RPMI7951 (cell line): Measurements from ENCODE around the gene SEC63. TPM values are rescaled to one million over a fixed set of nuclear protein-coding genes. Genes with fewer than 3 reads are reported as not detected.
A peak's percentile ranks its signal among the peaks of the same experiment; 100 is the strongest.
"Not testable (repeated sequence)": the region's sequence is repeated elsewhere in the genome, so short reads cannot be mapped to it uniquely, and the experiment has no call there.

Experiments
- DNase-seq: peaks from one replicate; pipeline ENCODE4 v3.0.0-alpha.2; 2012; ENCODE audit warnings: low read depth
- total RNA-seq: library from RNA; depleted of rRNA; stranded (reverse); fragments of >200 nt; shearing (Covaris generic); gene quantifications from 2 replicates; pipeline ENCODE4 v1.2.3, GENCODE V29; 2014

The SEC63 gene
- total RNA-seq, 1 experiment from 2014 or later = 19.8 TPM

DNA sequence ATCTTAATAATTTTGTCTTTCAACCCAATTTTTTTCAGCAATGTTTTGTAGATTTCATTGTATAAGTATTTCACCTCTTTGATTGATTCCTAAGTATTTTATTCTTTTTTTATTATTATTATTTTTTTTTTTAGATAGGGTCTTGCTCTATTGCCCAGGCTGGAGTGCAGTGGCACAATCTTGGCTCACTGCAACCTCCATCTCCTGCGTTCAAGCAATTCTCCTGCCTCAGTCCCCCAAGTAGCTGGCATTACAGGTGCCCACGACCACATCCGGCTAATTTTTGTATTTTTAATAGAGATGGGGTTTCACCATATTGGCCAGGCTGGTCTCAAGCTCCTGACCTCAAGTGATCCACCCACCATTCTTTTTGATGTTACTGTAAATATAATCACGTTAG lies 97.0 kb downstream of the SEC63 start:
- not testable (repeated sequence) for DNase-seq

DNA sequence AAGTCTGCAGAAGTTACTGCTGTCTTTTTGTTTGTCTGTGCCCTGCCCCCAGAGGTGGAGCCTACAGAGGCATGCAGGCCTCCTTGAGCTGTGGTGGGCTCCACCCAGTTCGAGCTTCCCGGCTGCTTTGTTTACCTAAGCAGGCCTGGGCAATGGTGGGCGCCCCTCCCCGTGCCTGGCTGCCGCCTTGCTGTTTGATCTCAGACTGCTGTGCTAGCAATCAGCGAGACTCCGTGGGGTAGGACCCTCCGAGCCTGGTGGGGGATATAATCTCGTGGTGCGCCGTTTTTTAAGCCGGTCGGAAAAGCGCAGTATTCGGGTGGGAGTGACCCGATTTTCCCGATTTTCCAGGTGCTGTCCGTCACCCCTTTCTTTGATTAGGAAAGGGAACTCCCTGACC lies 97.9 kb downstream of the SEC63 start:
- not testable (repeated sequence) for DNase-seq

DNA sequence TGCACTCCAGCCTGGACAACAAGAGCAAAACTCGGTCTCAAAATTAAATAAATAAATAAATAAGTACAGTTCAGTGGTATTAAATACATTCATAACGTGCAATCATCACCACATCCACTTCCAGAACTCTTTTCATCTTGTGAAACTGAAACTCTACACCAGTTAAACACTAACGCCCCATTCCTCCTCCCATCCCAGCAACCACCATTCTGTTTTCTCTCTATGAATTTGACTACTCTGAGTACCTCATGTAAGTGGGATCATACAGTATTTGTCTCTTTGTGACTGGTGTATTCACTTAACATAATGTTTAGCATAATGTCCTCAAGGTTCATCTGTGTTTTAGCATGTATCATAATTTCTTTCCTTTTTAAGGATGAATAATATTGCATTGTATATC lies 104.8 kb downstream of the SEC63 start:
- no peak for DNase-seq

DNA sequence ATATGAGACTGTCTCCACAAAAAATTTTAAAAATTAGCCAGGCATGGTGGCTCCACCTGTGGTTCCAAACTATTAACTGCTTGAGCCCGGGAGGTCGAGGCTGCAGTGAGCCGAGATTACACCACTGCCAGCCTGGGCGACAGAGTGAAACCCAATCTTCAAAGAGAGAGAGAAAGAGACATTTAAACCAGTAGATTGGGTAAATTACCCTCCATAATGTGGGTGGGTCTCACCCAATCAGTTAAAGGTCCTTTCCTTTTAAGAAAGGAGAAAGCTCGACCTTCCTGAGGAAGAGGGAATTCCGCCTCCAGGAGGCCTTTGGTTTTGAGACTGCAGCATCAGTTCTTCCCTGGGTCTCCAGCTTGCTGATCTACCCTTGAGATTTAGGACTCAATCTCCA lies 108.7 kb downstream of the SEC63 start:
- DNase-seq = no peak

DNA sequence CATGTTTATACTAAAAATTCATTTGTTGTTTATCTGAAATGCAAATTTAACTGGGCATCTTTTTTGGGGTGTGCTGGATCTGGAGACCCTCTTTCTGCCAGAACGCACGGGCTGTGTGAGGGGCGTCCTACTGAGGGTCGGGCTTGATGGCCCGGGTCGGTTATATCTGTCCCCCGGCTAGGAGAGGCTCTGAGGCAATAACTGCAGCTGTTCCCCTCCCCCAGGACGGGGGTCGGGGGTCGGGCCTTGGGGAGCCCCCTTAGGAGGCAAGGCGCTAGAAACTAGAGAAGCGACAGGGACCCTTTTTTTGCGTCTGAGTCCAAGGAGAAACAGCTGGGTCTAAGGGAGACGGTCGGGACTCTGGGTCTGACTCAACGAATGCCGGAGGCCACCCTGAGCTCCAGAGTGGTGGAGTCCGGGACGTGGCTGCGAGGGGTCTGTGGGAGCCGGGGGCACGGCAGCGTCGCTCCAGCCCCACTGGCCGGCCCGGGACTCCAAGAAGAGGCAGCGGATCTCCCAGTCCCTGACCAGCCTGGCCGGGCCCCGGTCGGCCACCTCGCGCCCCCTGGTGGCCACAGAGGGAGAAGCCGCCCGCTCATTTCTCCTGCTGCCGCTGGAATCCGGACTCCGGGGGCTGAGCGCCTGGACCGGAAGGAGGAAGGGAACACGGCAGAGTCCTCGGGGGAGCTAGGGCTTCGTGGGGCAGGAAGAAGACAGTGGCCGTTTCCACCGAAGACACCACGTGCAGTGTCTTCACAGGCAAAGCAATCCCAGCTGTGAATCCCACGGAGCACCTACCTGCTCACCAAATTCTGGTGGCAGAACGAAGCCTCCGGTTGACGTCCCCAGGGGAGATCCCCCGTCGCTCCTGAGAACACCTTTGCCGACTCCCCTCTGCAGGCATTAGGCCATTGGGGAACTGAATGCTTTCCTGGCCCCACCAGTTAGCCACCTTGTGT lies 109.9 kb downstream of the SEC63 start:
- peak; percentile 80 for DNase-seq

DNA sequence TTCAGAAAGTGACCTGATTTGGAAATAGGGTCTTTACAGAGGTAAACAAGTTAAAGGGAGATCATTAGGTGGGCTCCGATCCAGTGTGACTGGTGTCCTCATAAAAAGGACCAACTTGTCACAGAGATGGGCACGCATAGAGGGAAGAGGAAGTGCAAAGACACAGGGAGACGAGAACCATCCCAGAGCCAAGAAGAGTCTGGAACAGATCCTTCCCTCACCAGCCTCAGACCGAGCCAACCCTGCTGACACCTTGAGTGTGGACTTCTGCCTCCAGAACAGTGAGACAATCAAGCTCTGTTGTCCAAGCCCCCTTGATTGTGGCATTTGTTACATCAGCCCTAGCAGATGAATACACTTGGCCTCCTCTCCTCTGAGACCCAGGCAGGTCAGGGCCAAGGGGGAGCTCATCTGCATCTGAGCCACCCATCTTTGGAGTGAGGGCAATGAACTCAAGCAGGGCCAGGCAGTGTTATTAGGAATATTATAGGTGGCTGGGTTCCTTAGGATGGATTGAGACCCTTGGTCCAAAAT lies 111.7 kb downstream of the SEC63 start:
- no peak for DNase-seq

DNA sequence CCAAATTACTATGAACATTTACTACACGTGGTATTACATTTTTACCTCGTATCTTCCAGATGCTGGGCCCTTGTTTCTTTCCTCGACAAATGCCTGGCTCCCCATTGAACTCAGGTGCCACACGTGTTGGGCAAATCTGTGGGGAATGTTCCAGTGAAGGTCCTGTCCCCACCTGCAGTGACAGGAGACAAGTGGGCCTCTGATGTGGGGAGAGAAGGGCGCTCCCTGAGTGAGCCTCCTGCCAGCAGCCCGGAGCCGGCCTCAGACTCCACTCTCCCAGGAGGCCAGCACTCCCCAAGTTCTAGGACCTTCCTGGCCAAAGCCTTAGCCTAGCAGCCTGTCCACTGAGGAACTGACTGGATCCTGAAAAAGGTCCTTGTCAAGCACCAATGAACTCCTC lies 112.2 kb downstream of the SEC63 start:
- DNase-seq = no peak

DNA sequence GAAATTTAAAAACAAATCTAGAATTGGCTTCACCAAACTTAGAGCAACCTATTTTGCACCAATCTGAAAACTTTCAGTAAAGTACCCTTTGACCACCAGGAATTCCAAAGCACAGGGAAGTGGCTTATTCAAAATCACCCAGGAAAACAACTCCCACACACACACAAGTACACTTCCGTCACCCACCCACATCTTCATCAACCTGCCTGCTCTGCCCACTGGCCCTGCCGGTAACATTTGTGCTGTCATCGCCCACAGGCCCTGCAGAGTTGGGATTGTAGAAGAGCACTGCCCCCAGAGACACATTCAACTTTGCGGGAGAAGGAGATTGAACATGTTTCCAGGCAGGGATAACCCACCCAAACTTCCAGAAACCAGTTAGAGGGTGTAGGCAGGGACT lies 114.6 kb downstream of the SEC63 start:
- DNase-seq = no peak

DNA sequence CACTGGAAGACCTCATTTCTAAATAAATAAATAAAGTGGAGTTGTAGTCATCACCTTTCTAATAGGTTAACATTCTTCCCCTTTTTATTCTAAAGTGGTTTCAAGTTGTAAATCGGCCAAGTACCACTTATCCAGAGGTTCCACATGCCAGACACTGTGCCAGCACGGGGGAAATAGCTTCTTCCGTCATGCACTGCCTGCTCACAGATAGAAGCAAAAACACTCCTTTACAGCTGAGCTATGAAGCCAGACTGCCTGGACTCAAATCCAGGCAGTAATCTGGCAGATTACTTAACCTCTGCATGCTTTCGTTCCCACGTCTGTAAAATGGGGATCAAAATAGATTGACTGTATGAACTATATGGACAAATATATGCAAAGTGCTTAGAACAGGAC lies 116.7 kb downstream of the SEC63 start:
- no peak for DNase-seq

DNA sequence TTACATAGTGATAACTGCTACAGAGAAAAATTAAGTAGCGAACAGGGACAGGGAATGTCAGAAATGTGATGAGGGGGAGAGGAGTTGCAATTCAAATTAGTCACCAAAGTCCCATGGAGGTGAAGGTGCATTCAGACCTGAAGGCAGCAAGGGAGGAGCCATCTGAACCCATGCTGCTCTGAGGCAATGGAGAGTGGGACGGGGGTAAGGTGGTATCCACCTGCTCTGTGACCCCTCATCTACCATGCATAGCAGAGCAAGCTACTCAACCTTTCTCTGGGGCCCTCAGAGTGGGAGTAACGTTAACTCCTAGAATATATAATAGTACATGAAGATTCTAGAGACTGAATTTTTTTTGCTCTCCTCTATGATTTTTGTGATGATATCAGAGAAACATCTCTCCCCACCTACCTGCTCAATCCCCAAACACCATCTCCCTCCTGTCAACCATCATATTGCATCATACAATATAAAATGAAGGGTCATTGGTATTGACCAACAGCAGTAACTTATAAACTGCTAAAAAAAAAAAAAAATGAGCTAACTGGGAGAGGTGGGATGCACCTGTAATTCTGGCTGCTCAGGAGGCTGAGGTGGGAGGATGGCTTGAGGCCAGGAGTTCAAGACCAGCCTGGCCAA lies 117.3 kb downstream of the SEC63 start:
- no peak for DNase-seq

DNA sequence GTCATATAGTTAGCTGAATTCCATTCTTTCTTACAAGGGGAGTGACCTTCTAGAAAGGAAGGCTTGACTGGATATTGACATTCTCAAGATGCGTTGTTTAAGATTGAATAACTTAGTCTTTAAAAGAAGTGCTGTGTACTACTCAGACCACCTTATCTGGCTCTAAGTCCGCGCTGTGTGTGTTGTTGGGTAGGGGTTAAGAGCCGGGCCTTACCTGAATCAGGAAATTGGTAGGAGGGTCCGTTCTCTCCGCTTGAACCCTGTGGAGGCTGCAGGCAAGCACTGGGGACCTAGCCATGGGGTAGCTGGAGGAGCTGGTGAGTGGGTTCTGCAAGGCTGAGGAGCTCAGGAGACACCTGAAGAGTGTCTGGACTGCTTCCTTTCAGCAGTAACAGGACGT lies 124.9 kb downstream of the SEC63 start:
- no peak for DNase-seq

DNA sequence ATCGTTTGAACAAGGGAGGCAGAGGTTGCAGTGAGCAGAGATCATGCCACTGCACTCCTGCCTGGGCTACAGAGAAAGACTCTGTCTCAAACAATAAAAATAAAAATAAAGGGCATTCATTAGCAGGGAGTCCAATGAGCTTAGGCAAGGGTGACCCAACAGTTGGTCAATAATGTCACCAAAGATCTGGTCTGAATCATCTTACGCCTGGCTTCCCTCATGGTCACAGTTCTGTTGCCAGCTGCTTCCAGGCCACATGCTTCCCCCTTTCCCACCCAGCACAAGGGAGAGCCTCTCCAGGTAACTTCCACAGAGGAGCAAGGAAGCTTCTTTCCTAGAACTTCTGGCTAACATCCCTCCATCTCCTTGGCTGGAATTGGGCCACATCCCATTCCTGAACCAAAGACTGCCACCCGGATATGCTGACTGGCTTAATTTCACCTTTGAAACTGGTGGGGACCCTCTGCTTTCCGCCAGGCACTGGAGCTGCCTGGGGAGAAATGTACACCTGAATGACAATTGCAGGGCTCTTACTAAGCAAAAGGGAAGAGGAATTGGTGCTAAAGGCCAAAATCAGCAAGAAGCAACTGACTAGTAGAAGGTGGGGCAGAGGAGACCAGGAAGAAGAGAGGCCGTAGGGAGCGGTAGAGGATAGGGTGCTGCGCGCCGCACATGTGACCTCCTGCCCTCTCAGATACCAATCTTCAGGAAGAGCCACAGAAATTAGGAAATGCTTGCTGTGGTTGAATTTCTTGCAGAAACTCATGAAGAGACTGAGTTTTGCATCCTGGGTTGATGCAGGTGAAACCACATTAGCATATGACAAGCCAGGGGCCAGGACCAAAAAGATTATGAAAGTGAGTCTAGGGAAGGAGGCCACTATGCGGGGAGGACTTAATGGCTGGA lies 125.6 kb downstream of the SEC63 start:
- DNase-seq = peak; percentile 64

DNA sequence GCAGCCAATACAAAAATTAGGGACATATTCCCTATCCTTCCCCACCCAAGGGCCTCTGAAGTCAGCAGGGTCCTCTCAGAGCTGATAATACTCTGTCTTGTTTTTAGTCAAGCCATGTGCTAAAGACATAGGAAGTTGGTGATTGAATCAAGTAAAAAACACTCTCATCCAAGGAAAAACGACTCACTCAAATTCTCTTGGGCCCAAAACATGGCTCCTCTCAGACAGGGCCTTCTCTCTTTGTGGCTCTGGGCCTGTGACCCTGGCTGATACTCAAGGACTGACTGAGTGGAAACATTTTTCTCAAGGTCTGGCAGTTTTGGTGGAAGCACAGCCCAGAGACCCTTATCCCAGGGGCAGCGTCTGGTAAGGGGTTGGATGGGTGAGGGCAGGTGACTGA lies 127.9 kb downstream of the SEC63 start:
- DNase-seq = no peak

DNA sequence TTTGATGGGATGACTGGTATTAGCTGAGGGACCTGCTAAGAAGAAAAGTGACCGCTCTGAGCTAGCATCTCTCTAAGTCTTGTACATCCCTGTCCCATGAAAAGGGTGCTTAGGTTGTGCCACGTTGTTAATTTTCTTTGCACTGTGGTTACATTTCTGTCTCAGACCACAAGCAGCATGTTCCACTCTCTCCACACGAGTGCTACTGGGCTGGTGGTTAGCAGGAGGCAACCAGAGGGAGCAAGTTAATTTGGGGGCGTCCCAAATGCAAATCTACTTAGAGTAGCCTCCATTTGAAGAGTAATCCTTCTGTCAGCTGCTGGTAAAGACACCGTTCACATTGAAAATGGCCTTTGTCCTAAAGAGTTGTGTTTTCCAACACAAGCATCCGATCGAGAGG lies 130.5 kb downstream of the SEC63 start:
- DNase-seq = no peak

DNA sequence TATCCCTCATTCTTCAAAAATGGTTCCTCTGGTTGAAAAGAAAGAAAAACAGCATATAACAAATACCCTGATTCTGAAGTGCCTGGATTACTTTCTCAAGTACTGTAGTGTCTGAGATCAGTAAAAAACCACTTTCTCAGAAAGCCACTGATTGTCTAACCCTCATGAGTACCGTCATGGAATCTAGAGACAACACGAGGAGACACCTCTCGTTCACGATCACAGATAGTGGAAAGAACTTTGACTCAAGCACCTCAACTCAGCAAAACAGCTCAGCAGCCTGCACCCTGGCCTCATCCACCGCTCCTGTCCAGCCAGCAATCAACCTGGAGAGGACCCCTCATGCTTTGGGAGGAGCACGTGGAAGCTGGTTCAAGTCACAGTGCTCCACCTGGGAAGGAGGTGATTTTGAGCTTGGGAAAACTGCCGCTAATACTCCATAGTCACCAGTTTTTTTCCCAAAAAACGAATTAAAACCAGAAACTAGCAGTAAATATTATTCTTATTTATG lies 134.9 kb downstream of the SEC63 start:
- no peak for DNase-seq

DNA sequence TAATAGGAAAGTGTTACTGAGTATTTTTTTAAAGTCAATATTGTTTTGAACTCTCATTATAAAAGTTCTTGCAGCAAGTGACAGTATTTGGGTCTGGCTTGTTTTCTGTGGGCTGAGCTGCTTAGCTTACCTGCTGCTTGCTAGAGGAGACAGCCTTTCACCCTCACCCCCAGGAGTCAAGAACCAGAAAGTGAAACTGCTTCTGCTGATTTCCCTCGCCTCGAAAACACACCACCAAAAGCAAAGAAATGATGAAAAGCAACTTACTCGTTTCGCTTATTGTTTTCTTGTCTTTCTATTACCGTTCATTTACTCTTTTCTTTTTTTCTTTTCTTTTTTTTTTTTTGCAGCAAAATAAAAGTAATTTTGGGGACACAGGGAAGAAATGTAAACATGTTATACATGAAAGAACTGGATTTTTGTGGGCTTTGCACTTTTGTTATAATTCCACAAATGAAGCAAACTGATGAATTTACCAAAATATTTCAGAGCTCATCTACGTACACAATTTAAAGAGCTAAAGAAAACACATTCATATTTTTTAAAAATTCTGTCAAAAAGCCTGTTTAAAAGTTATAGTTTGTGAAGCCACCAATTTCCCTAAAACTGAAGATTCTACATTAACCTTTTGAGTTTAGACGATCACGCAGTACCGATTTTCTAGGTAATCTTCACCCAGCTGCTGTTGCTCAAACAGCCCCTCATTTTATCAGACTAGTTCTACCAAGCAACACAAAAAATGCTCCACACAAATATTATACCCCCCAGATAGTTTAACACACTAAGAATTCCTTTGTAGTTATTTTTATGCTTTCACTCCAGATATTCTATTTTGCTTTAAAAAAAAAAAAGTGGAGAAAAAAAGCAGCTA lies 135.6 kb downstream of the SEC63 start:
- DNase-seq = no peak

DNA sequence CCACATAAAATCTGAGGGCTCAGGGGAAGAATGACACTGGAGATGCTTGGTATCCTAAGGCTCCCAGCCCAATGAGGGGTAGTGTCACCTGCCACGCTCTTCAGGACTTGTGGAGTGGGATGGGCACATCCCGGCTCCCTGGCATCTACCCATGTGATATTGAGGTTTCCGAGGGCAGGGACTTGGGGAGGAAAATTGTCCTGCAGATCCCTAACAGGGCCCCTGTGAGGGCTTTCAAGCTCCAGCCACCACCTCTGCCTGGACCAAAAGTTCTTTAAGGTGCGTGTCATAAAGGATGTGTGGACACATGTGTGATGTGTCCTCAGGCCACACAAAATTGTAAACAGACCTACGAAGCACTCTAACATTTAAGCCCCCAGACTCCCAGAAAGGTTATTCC lies 136.4 kb downstream of the SEC63 start:
- DNase-seq = no peak

DNA sequence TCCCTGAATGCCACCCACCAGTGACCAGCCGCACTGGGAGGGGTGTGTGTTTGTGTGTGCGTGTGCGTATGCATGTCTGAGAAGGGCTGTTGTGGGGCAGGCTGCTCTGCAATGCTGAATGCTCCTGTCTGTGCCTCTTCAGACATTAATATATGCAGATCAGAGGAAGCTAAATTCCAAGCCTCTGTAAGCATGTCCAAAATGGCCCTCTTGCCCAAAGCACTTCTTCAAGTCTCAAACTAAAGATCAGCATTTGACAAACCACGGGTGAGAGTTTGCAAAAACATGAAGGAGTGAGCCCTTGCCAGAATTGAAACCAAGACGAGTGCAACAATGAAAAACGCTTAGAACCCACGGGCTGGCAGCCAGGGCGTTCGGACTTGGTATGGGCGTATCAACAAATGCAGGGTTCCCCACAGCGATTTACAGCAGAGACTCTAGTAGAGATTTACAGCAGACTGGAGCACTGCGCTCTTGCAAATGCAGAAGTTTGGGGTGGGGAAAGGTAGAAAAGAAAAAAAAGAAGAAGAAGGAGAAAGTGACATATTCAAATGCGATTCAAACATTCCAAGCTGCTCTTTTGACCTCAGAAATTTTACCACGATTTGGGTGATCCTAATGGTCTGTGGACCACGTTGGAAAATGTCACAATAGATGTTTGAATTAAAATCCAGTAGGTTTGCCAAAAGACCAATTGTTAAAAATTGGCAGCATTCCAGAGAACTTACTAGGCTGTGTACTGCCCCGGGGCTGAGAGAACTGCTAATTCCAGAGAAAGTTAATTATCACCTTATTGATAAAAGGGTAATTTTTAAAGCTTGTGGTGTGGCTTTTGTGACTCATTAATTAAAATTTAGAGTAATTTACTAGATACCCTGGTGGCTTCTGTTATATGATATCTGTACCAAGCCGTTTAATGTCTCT lies 137.4 kb downstream of the SEC63 start:
- DNase-seq = peak; percentile 50

DNA sequence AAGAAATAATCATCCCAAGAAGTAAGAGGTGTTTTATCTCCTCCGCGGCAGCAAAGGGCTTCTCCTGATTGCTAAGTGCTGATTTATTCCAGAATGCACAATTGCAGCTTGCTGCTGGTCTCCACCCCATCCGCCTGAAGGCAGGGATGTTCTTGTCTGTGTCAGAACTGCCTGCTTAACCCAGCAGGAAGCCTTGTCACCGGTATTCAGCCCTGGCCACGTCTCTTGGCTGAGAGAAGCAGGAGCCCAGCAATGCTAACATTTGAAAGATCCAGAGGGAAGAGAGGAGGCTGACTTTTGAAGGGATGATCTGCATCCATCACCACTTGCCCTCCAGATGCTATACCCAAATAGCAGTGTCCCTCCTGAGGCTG lies 138.1 kb downstream of the SEC63 start:
- DNase-seq = peak; percentile 51

DNA sequence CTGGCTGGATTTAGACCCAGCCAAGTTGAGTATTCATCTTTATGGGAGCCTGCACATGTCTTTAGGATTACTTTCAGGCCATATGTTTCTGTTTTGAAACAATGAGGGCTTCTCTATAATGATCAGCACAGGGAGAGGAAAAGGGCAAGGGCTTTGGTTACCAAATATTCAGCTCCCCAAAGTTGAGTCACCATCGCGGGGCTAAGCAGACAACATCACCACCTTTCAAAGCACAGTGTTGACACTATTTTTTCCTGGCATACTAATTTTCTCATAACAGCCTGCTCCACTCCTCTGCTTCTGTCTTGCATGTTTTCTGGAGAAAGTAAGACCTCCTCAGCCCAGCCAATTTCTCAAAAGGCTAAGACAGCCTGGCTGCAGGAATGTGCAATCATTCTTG lies 138.8 kb downstream of the SEC63 start:
- DNase-seq = no peak
